GM18858 (cell line): ENCODE results near the gene SHKBP1.
"Not testable (repeated sequence)": the region's sequence is repeated elsewhere in the genome, so short reads cannot be mapped to it uniquely, and the experiment has no call there.

Source experiments
- ATAC-seq: cut with Tn5 transposase; IDR thresholded peaks from one replicate; pipeline ENCODE4 v1.9.1; 2021; ENCODE audit not compliant: unreplicated experiment

SHKBP1 gene

GRCh38 chr19:40582467-40582866 is 5.8 kb downstream of the SHKBP1 start:
- no peak for ATAC-seq

DNA sequence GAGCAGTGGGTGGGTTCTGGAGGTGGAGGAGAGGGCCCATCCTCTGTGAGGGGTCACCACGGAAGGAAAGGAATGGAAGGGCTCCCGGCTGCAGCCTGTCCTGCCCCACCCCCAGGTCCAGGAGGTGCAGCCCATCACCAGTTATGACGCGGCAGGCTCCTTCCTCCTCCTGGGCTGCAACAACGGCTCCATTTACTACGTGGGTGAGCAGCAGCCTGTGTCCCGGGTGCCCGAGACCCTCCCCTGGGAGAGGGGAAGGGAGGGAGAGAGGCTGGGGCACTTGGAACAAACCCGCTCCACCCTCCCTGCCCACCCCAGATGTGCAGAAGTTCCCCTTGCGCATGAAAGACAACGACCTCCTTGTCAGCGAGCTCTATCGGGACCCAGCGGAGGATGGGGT is 6.6 kb downstream of the SHKBP1 start:
- ATAC-seq, result no peak

DNA sequence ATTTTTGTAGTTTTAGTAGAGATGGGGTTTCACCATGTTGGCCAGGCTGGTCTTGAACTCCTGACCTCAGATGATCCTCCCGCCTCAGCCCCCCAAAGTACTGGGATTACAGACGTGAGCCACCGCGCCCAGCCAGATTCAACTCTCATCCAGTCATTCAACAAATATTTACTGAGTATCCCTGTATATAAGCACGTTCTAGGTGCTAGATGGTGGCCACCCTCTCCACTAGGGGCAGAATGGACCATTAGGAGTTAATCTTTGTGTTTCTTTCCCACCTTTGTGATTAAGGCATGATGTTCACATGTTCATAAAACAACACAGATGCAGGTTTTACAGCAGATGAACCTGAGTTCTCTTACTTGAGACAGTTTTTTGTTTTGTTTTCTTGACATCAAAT is 7.3 kb downstream of the SHKBP1 start:
- ATAC-seq, result no peak

DNA sequence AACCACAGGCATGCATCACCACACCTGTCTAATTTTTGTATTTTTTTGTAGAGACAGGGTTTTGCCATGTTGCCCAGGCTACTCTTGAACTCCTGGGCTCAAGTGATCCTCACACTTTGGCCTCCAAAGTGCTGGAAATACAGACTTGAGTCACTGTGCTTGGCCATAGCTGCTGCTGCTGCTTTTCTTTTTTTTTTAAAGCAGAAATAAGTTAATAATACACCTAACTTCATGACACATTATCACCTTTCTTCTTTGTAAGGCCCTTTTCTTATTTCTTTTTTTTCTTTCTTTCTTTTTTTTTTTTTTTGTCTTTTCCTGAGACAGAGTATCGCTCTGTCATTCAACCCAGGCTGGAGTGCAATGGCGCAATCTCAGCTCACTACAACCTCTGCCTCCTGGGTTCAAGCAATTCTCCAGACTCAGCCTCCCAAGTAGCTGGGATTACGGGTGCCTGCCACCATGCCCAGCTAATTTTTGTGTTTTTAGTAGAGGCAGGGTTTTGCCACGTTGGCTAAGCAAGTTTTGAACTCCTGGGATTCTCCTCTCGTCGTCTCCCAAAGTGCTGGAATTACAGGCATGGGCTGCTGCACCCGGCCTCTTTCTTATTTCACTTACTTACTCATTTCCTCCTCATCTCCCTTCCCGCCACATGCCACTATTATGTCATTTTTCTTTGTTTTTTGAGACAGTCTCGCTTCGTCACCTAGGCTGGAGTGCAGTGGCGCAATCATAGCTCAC is 8.7 kb downstream of the SHKBP1 start:
- no peak for ATAC-seq

- ATAC-seq, result no peak
These were observed 9.3 kb downstream of the SHKBP1 start for GRCh38 chr19:40585982-40586422.

GRCh38 chr19:40586611-40587010 is 9.9 kb downstream of the SHKBP1 start:
- no peak for ATAC-seq

GRCh38 chr19:40588110-40588854 is 11.6 kb downstream of the SHKBP1 start:
- no peak for ATAC-seq

DNA sequence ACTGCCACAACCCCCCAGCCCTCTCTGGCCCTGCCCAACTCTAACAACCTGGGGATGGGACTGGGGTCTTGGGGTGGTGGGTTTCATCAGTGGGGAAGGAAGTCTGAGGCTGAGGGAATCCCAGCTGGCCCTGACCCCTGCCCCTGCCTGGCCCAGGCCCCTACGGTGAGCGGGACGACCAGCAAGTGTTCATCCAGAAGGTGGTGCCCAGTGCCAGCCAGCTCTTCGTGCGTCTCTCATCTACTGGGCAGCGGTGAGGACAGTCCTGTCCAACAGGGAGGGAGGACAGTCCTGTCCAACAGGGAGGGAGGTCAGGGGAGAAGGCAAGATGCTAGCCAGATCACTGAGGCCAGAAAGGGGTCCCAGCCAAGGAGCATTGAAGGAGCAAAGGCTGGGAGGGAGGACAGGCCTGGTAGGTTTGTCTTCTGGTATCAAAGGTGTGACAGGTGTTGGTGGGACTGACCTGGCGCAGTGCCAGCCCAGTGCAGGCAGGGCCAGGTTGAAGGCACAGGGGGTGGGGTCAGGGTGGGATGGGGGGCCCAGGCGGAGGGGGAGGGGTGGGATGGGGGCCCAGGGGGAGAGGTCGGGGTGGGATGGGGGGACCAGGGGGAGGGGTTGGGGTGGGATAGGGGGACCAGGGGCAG is 12.4 kb downstream of the SHKBP1 start:
- no peak for ATAC-seq

DNA sequence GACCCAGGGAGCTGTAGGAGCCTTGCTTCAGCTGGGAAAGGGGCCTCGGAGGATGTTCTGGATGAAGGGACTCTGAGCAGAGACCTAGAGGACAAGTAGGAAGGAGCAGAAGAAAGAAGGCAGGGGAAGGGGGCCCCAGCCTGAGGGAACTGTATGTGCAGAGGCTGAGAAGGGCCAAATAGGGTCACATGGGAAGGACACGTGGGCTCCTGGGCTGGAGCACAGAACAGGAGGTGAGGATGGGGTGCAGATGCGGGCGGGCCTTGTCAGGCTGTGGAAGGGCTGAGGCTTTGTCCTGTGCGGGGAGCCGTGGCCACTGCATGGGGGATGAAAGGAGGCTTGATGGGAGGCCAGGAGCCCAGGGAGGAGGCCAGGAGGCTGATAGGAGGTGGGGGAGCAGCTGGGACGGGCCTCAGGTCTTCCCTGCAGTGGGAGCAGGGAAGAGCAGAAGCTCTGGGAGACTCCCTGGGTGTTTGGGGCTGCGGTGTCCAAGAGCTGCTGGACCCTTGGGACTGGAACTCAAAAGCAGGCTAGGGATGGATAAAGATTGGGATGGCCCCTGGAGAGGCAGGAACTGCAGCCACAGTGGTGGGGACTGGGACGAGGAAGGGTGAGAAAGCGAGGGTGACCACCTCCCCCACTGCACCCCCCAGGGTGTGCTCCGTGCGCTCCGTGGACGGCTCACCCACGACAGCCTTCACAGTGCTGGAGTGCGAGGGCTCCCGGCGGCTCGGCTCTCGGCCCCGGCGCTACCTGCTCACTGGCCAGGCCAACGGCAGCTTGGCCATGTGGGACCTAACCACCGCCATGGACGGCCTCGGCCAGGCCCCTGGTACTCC is 13.1 kb downstream of the SHKBP1 start:
- no peak for ATAC-seq

GRCh38 chr19:40590464-40591265 is 14.0 kb downstream of the SHKBP1 start:
- ATAC-seq, result no peak

GRCh38 chr19:40591724-40592123 is 15.1 kb downstream of the SHKBP1 start:
- ATAC-seq, result not testable (repeated sequence)

DNA sequence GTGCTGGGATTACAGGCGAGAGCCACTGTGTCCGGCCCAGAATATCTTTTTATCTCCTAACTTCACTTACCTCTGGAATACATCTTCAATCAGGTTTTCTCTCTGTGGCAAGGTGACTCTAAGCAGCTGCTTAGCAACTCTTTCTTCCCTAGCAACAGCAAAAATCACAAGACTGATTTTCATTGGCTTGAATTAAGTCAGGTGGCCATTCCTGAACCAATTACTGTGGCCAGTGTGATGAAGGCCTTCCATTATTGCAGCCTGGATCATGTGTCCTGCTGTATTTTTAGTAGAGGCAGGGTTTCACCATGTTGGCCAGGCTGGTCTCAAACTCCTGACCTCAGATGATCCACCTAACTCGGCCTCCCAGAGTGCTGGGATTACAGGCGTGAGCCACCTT is 15.5 kb downstream of the SHKBP1 start:
- no peak for ATAC-seq

- ATAC-seq, result no peak
These were observed 17.6 kb downstream of the SHKBP1 start for GRCh38 chr19:40594255-40594654.

- no peak for ATAC-seq
These were observed 18.0 kb downstream of the SHKBP1 start for GRCh38 chr19:40594657-40595091.

DNA sequence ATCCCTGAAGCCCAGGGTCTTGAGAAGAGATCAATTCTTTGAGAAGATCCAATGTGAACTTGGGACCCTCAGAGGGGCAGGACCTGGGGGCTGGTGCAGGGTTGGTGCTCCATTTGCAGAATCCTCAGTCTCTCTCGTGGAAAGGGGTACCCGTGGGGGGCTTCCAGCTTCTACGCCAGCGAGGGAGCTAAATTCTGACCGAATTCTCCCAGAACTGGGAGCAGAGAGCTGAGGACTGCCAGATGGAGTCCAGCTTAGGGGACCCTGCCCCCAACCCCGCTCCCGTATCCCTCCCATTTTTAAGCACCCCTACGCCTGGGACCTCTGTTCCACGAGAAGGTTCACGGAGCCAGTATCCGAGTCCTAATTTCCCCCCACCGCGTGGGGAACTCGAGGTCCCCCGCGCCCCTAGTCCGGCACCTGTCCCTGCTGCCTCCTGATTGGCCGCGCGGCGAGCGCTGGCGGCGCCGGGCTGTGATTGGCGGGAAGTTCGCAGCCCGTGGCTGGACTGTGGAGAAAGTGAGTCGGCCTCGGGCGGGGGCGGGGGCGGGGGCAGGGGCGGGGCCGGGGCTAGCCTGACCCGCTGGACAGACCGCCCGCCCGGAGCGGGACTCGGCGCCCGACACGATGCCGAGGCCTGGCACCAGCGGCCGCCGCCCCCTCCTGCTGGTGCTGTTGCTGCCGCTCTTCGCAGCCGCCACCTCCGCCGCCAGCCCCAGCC is 20.1 kb downstream of the SHKBP1 start:
- no peak for ATAC-seq

GRCh38 chr19:40597329-40597838 is 20.7 kb downstream of the SHKBP1 start:
- ATAC-seq, result no peak

DNA sequence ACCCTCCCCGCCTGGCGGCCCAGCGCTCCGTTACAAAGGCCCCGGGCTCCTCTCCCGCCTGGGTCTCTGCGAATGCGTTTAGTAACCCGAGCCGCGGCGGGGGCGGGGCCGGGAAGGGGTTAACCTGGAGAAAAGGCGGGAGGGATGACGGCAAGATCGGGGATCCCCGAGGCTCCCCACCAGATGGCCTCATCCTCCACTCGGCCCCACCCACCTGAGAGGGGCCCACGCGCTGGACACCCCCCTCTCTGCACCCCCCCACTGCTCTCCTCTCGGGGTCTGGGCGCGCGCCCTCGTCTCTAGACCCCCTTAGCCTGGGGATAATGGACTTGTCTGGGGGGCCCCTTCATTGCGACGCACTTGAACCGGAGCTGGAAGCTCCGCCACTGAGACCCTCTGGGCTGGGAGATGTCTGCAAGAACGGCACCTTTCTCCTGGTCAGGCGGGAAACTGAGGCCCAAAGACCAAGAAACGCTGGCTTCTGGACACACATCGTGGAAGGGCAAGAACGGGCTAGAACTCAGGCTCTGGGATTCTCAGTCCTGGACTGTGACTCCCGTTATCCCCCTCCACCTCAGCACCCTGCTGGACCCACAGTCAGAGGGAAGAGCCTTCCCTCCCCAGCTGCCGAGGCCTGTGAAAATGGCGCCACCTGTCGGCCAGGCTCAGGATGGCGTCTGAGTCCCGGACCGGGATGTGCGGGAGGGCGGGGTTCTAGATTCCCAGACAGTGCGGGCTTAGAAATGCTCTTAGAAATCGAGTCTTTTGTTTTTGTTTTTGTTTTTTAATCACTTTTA is 21.6 kb downstream of the SHKBP1 start:
- no peak for ATAC-seq

- ATAC-seq, result no peak
These were observed 22.2 kb downstream of the SHKBP1 start for GRCh38 chr19:40598918-40599307.
